C4-2B (cell line): ENCODE results near the gene NFATC2.

Experiments used
- H3K27ac ChIP-seq: fragments of 450-650 bp; 2 replicates; pipeline ENCODE4 v1.5.1; 2017
- CTCF ChIP-seq: fragments of 450-650 bp; conservative IDR thresholded peaks from 2 replicates; pipeline ENCODE4 v1.5.1; 2017; ENCODE audit warnings: mild to moderate bottlenecking
- ZFX ChIP-seq: fragments of 450-650 bp; IDR thresholded peaks from 2 replicates; pipeline ENCODE4 v1.6.1; 2017

Gene NFATC2

GRCh38 chr20:51522207-51522606, 20.3 kb downstream of the NFATC2 start:
- H3K27ac ChIP-seq, result no peak overlapping the region
- TF ChIP-seq ZFX (no peak), CTCF (no peak)

- TF ChIP-seq ZFX (no peak), CTCF (no peak)
- H3K27ac ChIP-seq, result no peak overlapping the region
These were observed 24.7 kb downstream of the NFATC2 start for GRCh38 chr20:51517839-51518238.

- TF ChIP-seq CTCF (no peak), ZFX (no peak)
- H3K27ac ChIP-seq, result no peak overlapping the region
These were observed 25.7 kb downstream of the NFATC2 start for GRCh38 chr20:51516855-51517254.

- TF ChIP-seq ZFX (no peak), CTCF (no peak)
- H3K27ac ChIP-seq, result no peak overlapping the region
These were observed 27.7 kb downstream of the NFATC2 start for GRCh38 chr20:51514836-51515235.

GRCh38 chr20:51514249-51514648, 28.3 kb downstream of the NFATC2 start:
- TF ChIP-seq CTCF (no peak), ZFX (no peak)
- no peak overlapping the region for H3K27ac ChIP-seq

GRCh38 chr20:51513545-51513944, 29.0 kb downstream of the NFATC2 start:
- TF ChIP-seq CTCF (no peak), ZFX (no peak)
- no peak overlapping the region for H3K27ac ChIP-seq

GRCh38 chr20:51512645-51513044, 29.9 kb downstream of the NFATC2 start:
- H3K27ac ChIP-seq, result no peak overlapping the region
- TF ChIP-seq CTCF (no peak), ZFX (no peak)
